B cell (primary cell): ENCODE measurements around the gene DBNDD2.

ENCODE experiments used
- CTCF ChIP-seq: fragments of 200-600 bp; IDR thresholded peaks from one replicate; pipeline ENCODE4 v1.8.0; 2022; ENCODE audit warnings: antibody characterized with exemption, mild to moderate bottlenecking
- EZH2 ChIP-seq: IDR thresholded peaks from 2 replicates; pipeline ENCODE4 v1.6.1; 2012; ENCODE audit warnings: borderline replicate concordance, low read depth, mild to moderate bottlenecking, moderate library complexity, low read length; ENCODE audit not compliant: insufficient read depth, poor library complexity, severe bottlenecking

- TF ChIP-seq CTCF (no peak), EZH2 (no peak)
Observed at GRCh38 chr20:45377269-45377668, 30.8 kb upstream of the DBNDD2 start.
